Measurements from ENCODE around the gene SMG5. TPM values are rescaled to one million over a fixed set of nuclear protein-coding genes. Genes with fewer than 3 reads are reported as not detected.

Gene SMG5
- total RNA-seq, 4 donors from 2014 or later, result 52.3 to 96.1 (median 69.4) TPM

- WGBS, result 74% methylated on average over 4 of the region's 5 CpGs
- Histone ChIP-seq H3K9me3 (no peaks in the 10 kb centered on the region), H3K27me3 (peaks cover 0 to 24% (median 8%) of the 10 kb centered on the region in 4 donors), H3K4me3 (no peak overlapping the region), H3K36me3 (peaks cover 36 to 56% (median 54%) of the 10 kb centered on the region in 4 donors), H3K27ac (replicated peaks in 1 of 4) (no peak overlapping the region), H3K4me1 (peaks cover 30 to 42% (median 39%) of the 10 kb centered on the region in 4 donors)
- no peak for DNase-seq (ENCODE audit: extremely low spot score)
- TF ChIP-seq EP300 (IDR thresholded peaks at IDR 0.05), result no peak
- TF ChIP-seq POLR2A (IDR thresholded peaks at IDR 0.05; ENCODE audit: low read depth), result no peak
- TF ChIP-seq POLR2AphosphoS5 (IDR thresholded peaks at IDR 0.05), result no peak
- no peak for TF ChIP-seq CTCF (IDR thresholded peaks at IDR 0.05)
- intact Hi-C loops (cut with DNase I), result no loop called here
Observed at GRCh38 chr1:156249593-156249992, 33.0 kb downstream of the SMG5 start.

GRCh38 chr1:156248323-156248683 lies 34.3 kb downstream of the SMG5 start:
- 82% methylated on average over 4 of the region's 4 CpGs for WGBS
- H3K9me3 ChIP-seq, result no peaks in the 10 kb centered on the region
- peaks cover 32 to 45% (median 43%) of the 10 kb centered on the region in 4 donors for H3K36me3 ChIP-seq
- no peak overlapping the region for H3K4me3 ChIP-seq
- TF ChIP-seq POLR2AphosphoS5 (IDR thresholded peaks at IDR 0.05), result no peak
- no peak for TF ChIP-seq EP300 (IDR thresholded peaks at IDR 0.05)
- TF ChIP-seq CTCF (IDR thresholded peaks at IDR 0.05), result no peak
- no peak for TF ChIP-seq POLR2A (IDR thresholded peaks at IDR 0.05; ENCODE audit: low read depth)
- no peak overlapping the region for H3K27ac ChIP-seq (replicated peaks in 1 of 4)
- intact Hi-C loops (cut with DNase I), result no loop called here
- H3K4me1 ChIP-seq, result peaks cover 30 to 42% (median 39%) of the 10 kb centered on the region in 4 donors
- no peak for DNase-seq (ENCODE audit: extremely low spot score)
- H3K27me3 ChIP-seq, result peaks cover 0 to 33% (median 8%) of the 10 kb centered on the region in 4 donors

GRCh38 chr1:156247460-156248322 lies 34.9 kb downstream of the SMG5 start, which contains the start of gene PAQR6:
Gene PAQR6, minus strand, starts transcription at chr1:156248056. Its CDS starts 1,325 bp downstream, at chr1:156246731.
- intact Hi-C loops (cut with DNase I), result no loop called here

GRCh38 chr1:156246781-156247459 lies 35.7 kb downstream of the SMG5 start:
- H3K4me1 ChIP-seq, result peaks cover 30 to 39% (median 37%) of the 10 kb centered on the region in 4 donors
- intact Hi-C loops (cut with DNase I), result no loop called here
- WGBS, result 57% methylated on average over 6 of the region's 16 CpGs
- H3K36me3 ChIP-seq, result peaks cover 18 to 40% (median 34%) of the 10 kb centered on the region in 4 donors
- H3K27me3 ChIP-seq, result peaks cover 0 to 33% (median 8%) of the 10 kb centered on the region in 4 donors
- TF ChIP-seq POLR2A (IDR thresholded peaks at IDR 0.05; ENCODE audit: low read depth), result no peak
- no peak for TF ChIP-seq CTCF (IDR thresholded peaks at IDR 0.05)
- TF ChIP-seq EP300 (IDR thresholded peaks at IDR 0.05), result no peak
- no peak for TF ChIP-seq POLR2AphosphoS5 (IDR thresholded peaks at IDR 0.05)
- no peaks in the 10 kb centered on the region for H3K9me3 ChIP-seq
- no peak for DNase-seq (ENCODE audit: extremely low spot score)
- H3K4me3 ChIP-seq, result no peak overlapping the region
- no peak overlapping the region for H3K27ac ChIP-seq (replicated peaks in 1 of 4)

More at GRCh38 chr1:156247460-156248322, 34.9 kb downstream of the SMG5 start, which contains the start of gene PAQR6:
- Histone ChIP-seq H3K4me1 (peaks cover 30 to 42% (median 39%) of the 10 kb centered on the region in 4 donors), H3K9me3 (no peaks in the 10 kb centered on the region), H3K27me3 (peaks cover 0 to 33% (median 8%) of the 10 kb centered on the region in 4 donors), H3K36me3 (peaks cover 26 to 40% (median 37%) of the 10 kb centered on the region in 4 donors), H3K27ac (replicated peaks in 1 of 4) (no peak within 1 kb of the TSS), H3K4me3 (no peak within 1 kb of the TSS)
- 67% methylated on average over 6 of the region's 16 CpGs for WGBS
- peak in 1 of 2 donors; percentile 34 for TF ChIP-seq POLR2AphosphoS5 (IDR thresholded peaks at IDR 0.05)
- no peak for TF ChIP-seq CTCF (IDR thresholded peaks at IDR 0.05)
- no peak for TF ChIP-seq EP300 (IDR thresholded peaks at IDR 0.05)
- no peak for DNase-seq (ENCODE audit: extremely low spot score)

Data from esophagus muscularis mucosa (tissue), 4 donors.